Fibroblast of skin of left quadriceps (primary cell): ENCODE data around the gene ADGRG6.
A peak's percentile ranks its signal among the peaks of the same experiment; 100 is the strongest.
"Not testable (repeated sequence)": the region's sequence is repeated elsewhere in the genome, so short reads cannot be mapped to it uniquely, and the experiment has no call there.

Experiments
- DNase-seq, 2 experiments: peaks; one replicate each; pipeline ENCODE4 v3.0.0-alpha.2; 2013; ENCODE audit warnings: low read depth in 2 of 2

ADGRG6 gene

GRCh38 chr6:142301651-142302391 lies at the start of gene ADGRG6:
Gene ADGRG6, plus strand, starts transcription at chr6:142302007. Its CDS starts 323 bp downstream, at chr6:142302330.
- no peak for DNase-seq

GRCh38 chr6:142254513-142254912 lies 47.3 kb upstream of the ADGRG6 start:
- no peak for DNase-seq

- DNase-seq = no peak
Measured at GRCh38 chr6:142255785-142256184, 46.0 kb upstream of the ADGRG6 start.

GRCh38 chr6:142258305-142258704 lies 43.5 kb upstream of the ADGRG6 start:
- DNase-seq = no peak

GRCh38 chr6:142258757-142259156 lies 43.0 kb upstream of the ADGRG6 start:
- no peak for DNase-seq

- DNase-seq = no peak
Measured at GRCh38 chr6:142260748-142261147, 41.1 kb upstream of the ADGRG6 start.

GRCh38 chr6:142262231-142262630 lies 39.6 kb upstream of the ADGRG6 start:
- DNase-seq = no peak

- no peak for DNase-seq
Measured at GRCh38 chr6:142265476-142265875, 36.3 kb upstream of the ADGRG6 start.

GRCh38 chr6:142266060-142266459 lies 35.7 kb upstream of the ADGRG6 start:
- no peak for DNase-seq

- no peak for DNase-seq
Measured at GRCh38 chr6:142271476-142271875, 30.3 kb upstream of the ADGRG6 start.

- DNase-seq = no peak
Measured at GRCh38 chr6:142274656-142275055, 27.2 kb upstream of the ADGRG6 start.

- no peak for DNase-seq
Measured at GRCh38 chr6:142275236-142276006, 26.4 kb upstream of the ADGRG6 start.

GRCh38 chr6:142276256-142276655 lies 25.6 kb upstream of the ADGRG6 start:
- no peak for DNase-seq

GRCh38 chr6:142279350-142280180 lies 22.2 kb upstream of the ADGRG6 start:
- DNase-seq = peak; percentile 46 to 54

GRCh38 chr6:142280265-142280664 lies 21.5 kb upstream of the ADGRG6 start:
- no peak for DNase-seq

GRCh38 chr6:142280927-142281326 lies 20.9 kb upstream of the ADGRG6 start:
- no peak for DNase-seq

- DNase-seq = not testable (repeated sequence)
Measured at GRCh38 chr6:142283138-142283537, 18.7 kb upstream of the ADGRG6 start.

- DNase-seq = no peak
Measured at GRCh38 chr6:142284419-142284818, 17.4 kb upstream of the ADGRG6 start.

GRCh38 chr6:142285235-142286087 lies 16.3 kb upstream of the ADGRG6 start:
- DNase-seq = no peak

GRCh38 chr6:142286088-142286409 lies 15.8 kb upstream of the ADGRG6 start:
- DNase-seq = no peak

- no peak for DNase-seq
Measured at GRCh38 chr6:142289687-142290086, 12.1 kb upstream of the ADGRG6 start.
